Large intestine (tissue), 3 donors: ENCODE data around the gene CLVS2. TPM values are rescaled to one million over a fixed set of nuclear protein-coding genes. Genes with fewer than 3 reads are reported as not detected.

Source experiments
- DNase-seq, 2 donors: peaks; one replicate each; pipeline versions ENCODE4 v3.0.0 to v3.0.0-alpha.2; 2013
- H3K27ac ChIP-seq: one replicate; pipeline ENCODE4 v1.5.1; 2013; ENCODE audit warnings: low read length
- H3K27me3 ChIP-seq: 2 replicates; pipeline ENCODE4 v1.6.1; 2013; ENCODE audit warnings: low read length; ENCODE audit not compliant: control insufficient read depth, insufficient read depth
- H3K36me3 ChIP-seq: 2 replicates; pipeline ENCODE4 v1.6.1; 2013; ENCODE audit warnings: low read length; ENCODE audit not compliant: control insufficient read depth, insufficient read depth
- H3K4me1 ChIP-seq: one replicate; pipeline ENCODE4 v1.6.1; 2013; ENCODE audit warnings: low read length; ENCODE audit not compliant: control insufficient read depth, insufficient read depth
- H3K4me3 ChIP-seq: one replicate; pipeline ENCODE4 v1.5.1; 2013; ENCODE audit warnings: low read length
- H3K9me3 ChIP-seq: one replicate; pipeline ENCODE4 v1.6.1; 2013; ENCODE audit warnings: mild to moderate bottlenecking, low read depth, low read length, moderate library complexity; ENCODE audit not compliant: control insufficient read depth
- WGBS: methylation state at CpG from one replicate; pipeline ENCODE4 v1.1.5; 2013; ENCODE audit warnings: low lambda C conversion rate; ENCODE audit not compliant: insufficient coverage; 5-methylcytosine and 5-hydroxymethylcytosine counted together
- polyA plus RNA-seq: library from polyadenylated mRNA; unstranded; fragments of 120-200 nt; gene quantifications from one replicate; pipeline ENCODE4 v1.2.1, GENCODE V29; 2013

The CLVS2 gene
- polyA plus RNA-seq, 1 donor: 0.70 TPM

GRCh38 chr6:123117145-123117908 is 121.3 kb downstream of the CLVS2 start:
- H3K9me3 ChIP-seq: no peaks in the 10 kb centered on the region
- DNase-seq: no peak
- H3K4me1 ChIP-seq: no peaks in the 10 kb centered on the region
- no peak overlapping the region for H3K27ac ChIP-seq
- H3K27me3 ChIP-seq: no peaks in the 10 kb centered on the region
- H3K36me3 ChIP-seq: no peaks in the 10 kb centered on the region
- no peak overlapping the region for H3K4me3 ChIP-seq
- WGBS: 78% methylated on average over 1 of the region's 2 CpGs

GRCh38 chr6:123118811-123119210 is 122.8 kb downstream of the CLVS2 start:
- H3K9me3 ChIP-seq: no peaks in the 10 kb centered on the region
- no peaks in the 10 kb centered on the region for H3K4me1 ChIP-seq
- no peak overlapping the region for H3K27ac ChIP-seq
- H3K36me3 ChIP-seq: no peaks in the 10 kb centered on the region
- WGBS: 57% methylated on average over 1 of the region's 2 CpGs
- H3K27me3 ChIP-seq: no peaks in the 10 kb centered on the region
- DNase-seq: no peak
- H3K4me3 ChIP-seq: no peak overlapping the region

Other genes with a start within 250 kb of the CLVS2 start
- gene FABP7, start 216.5 kb upstream of the CLVS2 start, polyA plus RNA-seq: 0.13 TPM
- 48.7 TPM for gene SMPDL3A, start 207.0 kb upstream of the CLVS2 start, polyA plus RNA-seq